Endodermal cell (in vitro differentiated cells): ENCODE measurements around the gene CTAG1B. TPM values are rescaled to one million over a fixed set of nuclear protein-coding genes. Genes with fewer than 3 reads are reported as not detected.
"Not testable (repeated sequence)": the region's sequence is repeated elsewhere in the genome, so short reads cannot be mapped to it uniquely, and the experiment has no call there.

Source experiments
- DNase-seq: peaks from one replicate; pipeline ENCODE4 v3.0.0-alpha.2; 2017
- H3K27ac ChIP-seq: 2 replicates; pipeline ENCODE4 v1.5.1; 2013; ENCODE audit warnings: mild to moderate bottlenecking, low read depth, low read length, moderate library complexity
- H3K27me3 ChIP-seq: 2 replicates; pipeline ENCODE4 v1.6.1; 2013; ENCODE audit warnings: mild to moderate bottlenecking, low read length, moderate library complexity; ENCODE audit not compliant: insufficient read depth, control insufficient read depth, poor library complexity, severe bottlenecking
- H3K36me3 ChIP-seq: 2 replicates; pipeline ENCODE4 v1.7.0; 2013; ENCODE audit warnings: mild to moderate bottlenecking, low read length, moderate library complexity; ENCODE audit not compliant: control insufficient read depth, insufficient read depth
- H3K4me1 ChIP-seq: one replicate; pipeline ENCODE4 v1.7.0; 2013; ENCODE audit warnings: low read length; ENCODE audit not compliant: control insufficient read depth, insufficient read depth
- H3K4me3 ChIP-seq: 2 replicates; pipeline ENCODE4 v1.5.1; 2013; ENCODE audit warnings: mild to moderate bottlenecking, low read length, moderate library complexity
- H3K9ac ChIP-seq: 2 replicates; pipeline ENCODE4 v1.6.1; 2013; ENCODE audit warnings: mild to moderate bottlenecking, low read length, moderate library complexity; ENCODE audit not compliant: poor library complexity, severe bottlenecking; ENCODE audit errors: extremely low read depth
- H3K9me3 ChIP-seq: 2 replicates; pipeline ENCODE4 v1.6.1; 2013; ENCODE audit warnings: mild to moderate bottlenecking, low read length, moderate library complexity; ENCODE audit not compliant: control insufficient read depth
- H3K27ac Mint-ChIP-seq: 2 replicates; pipeline ENCODE4 v1.8.0; 2020; ENCODE audit warnings: mixed read lengths
- H3K27me3 Mint-ChIP-seq: 2 replicates; pipeline ENCODE4 v1.8.0; 2021; ENCODE audit warnings: mild to moderate bottlenecking, mixed read lengths; ENCODE audit not compliant: insufficient read depth
- H3K36me3 Mint-ChIP-seq: 2 replicates; pipeline ENCODE4 v1.8.0; 2020; ENCODE audit warnings: low read depth, mixed read lengths
- H3K4me1 Mint-ChIP-seq: 2 replicates; pipeline ENCODE4 v1.8.0; 2020; ENCODE audit warnings: mixed read lengths
- H3K4me3 Mint-ChIP-seq: 2 replicates; pipeline ENCODE4 v1.8.0; 2020; ENCODE audit warnings: mild to moderate bottlenecking, moderate library complexity, mixed read lengths
- H3K9me3 Mint-ChIP-seq: 2 replicates; pipeline ENCODE4 v1.8.0; 2020; ENCODE audit warnings: mild to moderate bottlenecking, mixed read lengths
- WGBS, 2 experiments: methylation state at CpG; one replicate each; pipeline versions ENCODE4 v1.1.5 to v1.1.7; 2013; ENCODE audit warnings: missing lambda C conversion rate in 2 of 2, mixed read lengths in 1 of 2; ENCODE audit not compliant: insufficient coverage in 1 of 2, insufficient read length in 1 of 2; 5-methylcytosine and 5-hydroxymethylcytosine counted together
- total RNA-seq, 2 donors: library from RNA; stranded (reverse); fragmentation: NEBNext Ultra II Directional in 1 of 2; extraction: Animal tissue kit (Norgen Biotek cat#: 25700) in 1 of 2; gene quantifications; 2 replicates in 1 of 2; 3 replicates in 1 of 2; pipeline ENCODE4 v1.2.1, GENCODE V29; 2021
- TF ChIP-seq, protein P1 (sequence below): fragments of 200-600 bp; sonication (generic); conservative IDR thresholded peaks from 2 replicates; pipeline ENCODE4 v1.5.0; 2021; ENCODE audit warnings: antibody characterized with exemption, mild to moderate bottlenecking

Gene CTAG1B
- total RNA-seq, 2 donors from 2014 or later, result not detected

DNA sequence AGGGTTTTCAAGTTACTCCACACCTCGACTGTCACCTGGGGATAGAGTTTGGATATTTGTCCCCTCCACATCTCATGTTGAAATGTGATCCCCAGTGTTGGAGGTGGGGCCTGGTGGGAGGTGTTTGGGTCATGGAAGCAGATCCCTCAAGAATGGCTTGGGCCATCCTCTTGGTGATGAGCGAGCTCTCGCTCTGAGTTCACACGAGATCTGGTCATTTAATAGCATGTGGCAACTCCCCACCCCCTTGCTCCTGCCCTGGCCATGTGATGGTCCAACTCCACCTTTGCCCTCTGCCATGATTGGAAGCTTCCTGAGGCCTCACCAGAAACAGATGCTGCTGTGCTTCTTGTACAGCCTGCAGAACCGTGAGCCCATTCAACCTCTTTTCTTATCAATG, 25.9 kb downstream of the CTAG1B start:
- peaks cover 18% of the 10 kb centered on the region for H3K27me3 Mint-ChIP-seq
- H3K4me3 ChIP-seq, result no peak overlapping the region
- H3K4me3 Mint-ChIP-seq, result no peak overlapping the region
- H3K4me1 ChIP-seq, result no peaks in the 10 kb centered on the region
- WGBS, 2 experiments, result 95% methylated on average over 4 of the region's 5 CpGs; no CpG with 5 or more reads in 1 of the 2 experiments
- H3K36me3 Mint-ChIP-seq, result no peaks in the 10 kb centered on the region
- no peaks in the 10 kb centered on the region for H3K36me3 ChIP-seq
- H3K4me1 Mint-ChIP-seq, result no peaks in the 10 kb centered on the region
- TF ChIP-seq, protein P1, sequence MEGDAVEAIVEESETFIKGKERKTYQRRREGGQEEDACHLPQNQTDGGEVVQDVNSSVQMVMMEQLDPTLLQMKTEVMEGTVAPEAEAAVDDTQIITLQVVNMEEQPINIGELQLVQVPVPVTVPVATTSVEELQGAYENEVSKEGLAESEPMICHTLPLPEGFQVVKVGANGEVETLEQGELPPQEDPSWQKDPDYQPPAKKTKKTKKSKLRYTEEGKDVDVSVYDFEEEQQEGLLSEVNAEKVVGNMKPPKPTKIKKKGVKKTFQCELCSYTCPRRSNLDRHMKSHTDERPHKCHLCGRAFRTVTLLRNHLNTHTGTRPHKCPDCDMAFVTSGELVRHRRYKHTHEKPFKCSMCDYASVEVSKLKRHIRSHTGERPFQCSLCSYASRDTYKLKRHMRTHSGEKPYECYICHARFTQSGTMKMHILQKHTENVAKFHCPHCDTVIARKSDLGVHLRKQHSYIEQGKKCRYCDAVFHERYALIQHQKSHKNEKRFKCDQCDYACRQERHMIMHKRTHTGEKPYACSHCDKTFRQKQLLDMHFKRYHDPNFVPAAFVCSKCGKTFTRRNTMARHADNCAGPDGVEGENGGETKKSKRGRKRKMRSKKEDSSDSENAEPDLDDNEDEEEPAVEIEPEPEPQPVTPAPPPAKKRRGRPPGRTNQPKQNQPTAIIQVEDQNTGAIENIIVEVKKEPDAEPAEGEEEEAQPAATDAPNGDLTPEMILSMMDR, result no peak
- no peak overlapping the region for H3K27ac ChIP-seq
- H3K9me3 Mint-ChIP-seq, result peaks cover 63% of the 10 kb centered on the region
- H3K9me3 ChIP-seq, result peaks cover 12% of the 10 kb centered on the region
- no peaks in the 10 kb centered on the region for H3K27me3 ChIP-seq
- no peak overlapping the region for H3K9ac ChIP-seq
- DNase-seq, result no peak
- H3K27ac Mint-ChIP-seq, result no peak overlapping the region

DNA sequence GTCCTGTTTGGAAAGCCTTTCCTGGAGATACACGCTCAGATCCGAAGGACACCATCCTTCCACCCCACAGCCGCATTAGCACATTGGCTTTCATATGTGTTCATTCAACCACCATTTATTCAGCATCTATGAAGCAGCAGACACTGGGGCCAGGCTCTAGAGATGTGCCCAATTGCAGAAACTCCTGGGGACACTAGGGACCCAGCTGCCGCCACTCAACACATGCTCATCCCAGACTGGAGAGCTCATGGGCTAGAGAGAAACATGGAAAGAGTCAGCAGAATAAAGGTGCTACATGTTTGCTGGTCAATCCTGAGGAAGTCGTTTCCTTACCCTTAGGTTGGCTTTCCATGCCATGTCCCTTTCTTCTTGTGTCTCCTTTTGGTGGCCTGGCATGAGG, 26.6 kb downstream of the CTAG1B start:
- TF ChIP-seq, protein P1, result no peak
- peaks cover 18% of the 10 kb centered on the region for H3K27me3 Mint-ChIP-seq
- WGBS, 2 experiments, result 80 to 94% methylated on average over 1 to 5 of the region's 5 CpGs
- Histone ChIP-seq H3K4me3 (no peak overlapping the region), H3K9ac (no peak overlapping the region), H3K4me1 (no peaks in the 10 kb centered on the region), H3K36me3 (no peaks in the 10 kb centered on the region), H3K27ac (no peak overlapping the region), H3K9me3 (peaks cover 7% of the 10 kb centered on the region), H3K27me3 (no peaks in the 10 kb centered on the region)
- H3K4me3 Mint-ChIP-seq, result no peak overlapping the region
- no peak overlapping the region for H3K27ac Mint-ChIP-seq
- no peaks in the 10 kb centered on the region for H3K36me3 Mint-ChIP-seq
- H3K9me3 Mint-ChIP-seq, result peaks cover 56% of the 10 kb centered on the region
- no peak for DNase-seq
- no peaks in the 10 kb centered on the region for H3K4me1 Mint-ChIP-seq

DNA sequence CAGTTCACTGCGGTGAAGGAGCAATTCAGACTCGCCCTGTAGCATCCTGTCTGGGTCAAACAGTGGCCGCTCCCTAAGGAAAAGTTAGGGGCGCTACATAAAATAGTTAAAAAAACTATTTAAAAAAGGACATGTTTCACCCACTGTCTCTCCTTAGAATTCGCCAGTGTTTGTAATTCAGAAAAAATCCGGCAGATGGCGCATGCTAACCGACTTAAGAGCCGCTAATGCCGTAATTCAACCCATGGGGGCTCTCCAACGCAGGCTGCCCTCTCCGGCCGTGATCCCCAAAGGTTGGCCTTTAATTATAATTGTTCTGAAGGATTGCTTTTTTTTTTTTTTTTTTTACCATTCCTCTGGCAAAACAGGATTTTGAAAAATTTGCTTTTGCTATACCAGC, 28.7 kb downstream of the CTAG1B start:
- H3K9ac ChIP-seq, H3K36me3 ChIP-seq, H3K27ac Mint-ChIP-seq, H3K4me1 ChIP-seq, H3K36me3 Mint-ChIP-seq, H3K27me3 ChIP-seq, DNase-seq, H3K9me3 ChIP-seq, H3K4me3 ChIP-seq, H3K4me1 Mint-ChIP-seq, H3K4me3 Mint-ChIP-seq, H3K27ac ChIP-seq: not testable (repeated sequence)
- Mint-ChIP-seq H3K9me3 (peaks cover 38% of the 10 kb centered on the region), H3K27me3 (peaks cover 18% of the 10 kb centered on the region)
- no CpG with 5 or more reads among the region's 13 CpGs for WGBS, 2 experiments

DNA sequence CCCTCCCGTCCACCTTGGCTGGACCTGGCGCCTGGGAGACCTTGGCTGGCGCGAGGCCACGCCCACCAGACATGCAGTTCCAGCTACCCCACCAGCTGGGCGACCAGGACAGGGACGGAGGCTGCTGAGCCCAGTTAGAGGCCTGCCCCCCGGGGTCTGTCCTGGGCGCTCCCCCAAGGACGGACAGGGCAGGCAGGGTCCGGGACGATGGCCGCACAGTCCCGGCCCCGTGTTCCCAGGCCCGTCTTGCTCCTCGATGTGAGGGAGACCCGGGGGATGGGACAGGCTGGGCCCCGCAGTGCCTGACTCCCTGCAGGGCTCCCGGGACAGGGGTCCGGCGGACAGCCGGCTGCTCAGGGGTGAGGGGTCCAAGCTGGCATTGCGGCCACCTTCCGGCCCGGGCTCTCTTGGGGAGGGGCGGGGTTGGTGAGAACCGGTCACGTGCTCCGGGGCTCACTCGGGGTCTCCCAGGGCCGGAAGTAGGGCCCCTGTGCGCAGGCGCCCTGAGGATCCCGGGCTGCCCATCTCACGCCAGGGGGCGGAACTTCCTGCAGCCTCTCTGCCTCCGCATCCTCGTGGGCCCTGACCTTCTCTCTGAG, 34.4 kb downstream of the CTAG1B start, which contains the start of gene CTAG1A:
Gene CTAG1A (plus strand): TSS at position 549 of the 599 bp plus-strand sequence. CDS start 74 bp downstream, outside the sequence.
- not testable (repeated sequence) for H3K9me3 ChIP-seq, H3K27ac ChIP-seq, H3K27ac Mint-ChIP-seq, H3K4me1 ChIP-seq, DNase-seq, H3K9ac ChIP-seq, H3K4me3 Mint-ChIP-seq, H3K27me3 Mint-ChIP-seq, H3K9me3 Mint-ChIP-seq, H3K4me1 Mint-ChIP-seq, H3K4me3 ChIP-seq, H3K36me3 ChIP-seq, H3K27me3 ChIP-seq, H3K36me3 Mint-ChIP-seq
- WGBS, 2 experiments, result no CpG with 5 or more reads among the region's 39 CpGs

DNA sequence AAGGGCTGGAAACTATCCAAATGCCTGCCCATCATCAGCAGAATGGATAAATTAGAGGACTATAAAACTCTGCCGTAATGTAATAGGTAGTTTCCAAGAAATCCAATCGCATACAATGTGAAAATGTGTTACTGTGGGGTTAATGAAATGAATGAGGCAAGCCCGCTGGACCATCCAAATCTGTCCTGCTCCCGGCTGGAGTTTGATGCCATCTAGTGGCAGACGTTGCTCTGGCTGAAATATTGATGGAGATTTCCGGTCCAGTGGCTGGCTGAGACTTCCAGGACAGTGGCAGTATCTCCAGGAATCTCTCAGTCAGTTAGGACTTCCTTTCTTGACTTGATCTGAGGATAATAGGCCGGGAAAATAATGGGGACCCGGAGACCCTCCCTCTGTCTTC, 36.1 kb downstream of the CTAG1B start:
- H3K27ac Mint-ChIP-seq, H3K36me3 Mint-ChIP-seq, DNase-seq, H3K4me3 Mint-ChIP-seq, H3K9me3 Mint-ChIP-seq, H3K4me3 ChIP-seq, H3K9ac ChIP-seq, H3K27ac ChIP-seq, H3K4me1 Mint-ChIP-seq, H3K9me3 ChIP-seq, H3K36me3 ChIP-seq, H3K27me3 Mint-ChIP-seq, H3K27me3 ChIP-seq, H3K4me1 ChIP-seq: not testable (repeated sequence)
- no CpG with 5 or more reads among the region's 8 CpGs for WGBS, 2 experiments

DNA sequence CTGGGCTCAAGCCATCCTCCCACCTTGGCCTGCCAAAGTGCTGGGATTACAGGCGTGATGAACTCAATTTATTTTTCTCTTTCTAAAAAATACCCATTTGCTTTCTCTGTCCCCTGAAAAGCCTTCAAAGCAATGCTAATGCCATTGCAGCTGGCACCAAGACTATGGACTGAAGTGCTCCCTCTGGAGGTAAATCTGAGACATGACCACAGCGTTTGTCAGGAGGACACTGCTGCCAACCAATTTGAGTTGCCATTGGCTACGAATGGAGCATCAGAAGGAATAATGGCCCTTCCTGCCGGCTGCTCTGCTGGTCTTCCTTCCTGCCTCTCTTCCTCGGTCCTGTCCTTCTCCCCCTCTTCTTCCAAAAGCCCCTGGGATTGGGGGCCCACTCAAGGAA, 44.0 kb downstream of the CTAG1B start:
- not testable (repeated sequence) for H3K27me3 ChIP-seq, H3K4me1 Mint-ChIP-seq, H3K9me3 Mint-ChIP-seq, H3K9me3 ChIP-seq, H3K27ac ChIP-seq, DNase-seq, H3K36me3 Mint-ChIP-seq, H3K4me3 Mint-ChIP-seq, H3K27me3 Mint-ChIP-seq, H3K27ac Mint-ChIP-seq, H3K4me1 ChIP-seq, H3K9ac ChIP-seq, H3K36me3 ChIP-seq, H3K4me3 ChIP-seq
- no CpG with 5 or more reads among the region's 5 CpGs for WGBS, 2 experiments
